DMS153 treated with DMSO at 0.1 percent for 48 hours (cell line): ENCODE results near the gene SRRM3.
"Not testable (repeated sequence)": the region's sequence is repeated elsewhere in the genome, so short reads cannot be mapped to it uniquely, and the experiment has no call there.

ENCODE experiments used
- DNase-seq: peaks from one replicate; lab custom pipeline; 2025; ENCODE audit not compliant: unreplicated experiment; lab: John Stamatoyannopoulos, UW

The SRRM3 gene

GRCh38 chr7:76261329-76261728, 59.6 kb downstream of the SRRM3 start:
- DNase-seq, result no peak

- DNase-seq, result no peak
Observed at GRCh38 chr7:76261931-76262330, 60.2 kb downstream of the SRRM3 start.

GRCh38 chr7:76262683-76263402, 61.1 kb downstream of the SRRM3 start:
- DNase-seq, result peak; percentile 25

- DNase-seq, result no peak
Observed at GRCh38 chr7:76265299-76265698, 63.6 kb downstream of the SRRM3 start.

- DNase-seq, result no peak
Observed at GRCh38 chr7:76267107-76267893, 65.6 kb downstream of the SRRM3 start.

- DNase-seq, result no peak
Observed at GRCh38 chr7:76267894-76268183, 66.1 kb downstream of the SRRM3 start.

GRCh38 chr7:76268376-76268775, 66.7 kb downstream of the SRRM3 start:
- DNase-seq, result no peak

GRCh38 chr7:76269895-76270294, 68.2 kb downstream of the SRRM3 start:
- DNase-seq, result no peak

- DNase-seq, result not testable (repeated sequence)
Observed at GRCh38 chr7:76271384-76271783, 69.7 kb downstream of the SRRM3 start.

GRCh38 chr7:76272142-76272541, 70.4 kb downstream of the SRRM3 start:
- no peak for DNase-seq

GRCh38 chr7:76272851-76273497, 71.3 kb downstream of the SRRM3 start:
- DNase-seq, result peak; percentile 17

GRCh38 chr7:76273503-76273902, 71.8 kb downstream of the SRRM3 start:
- DNase-seq, result no peak

GRCh38 chr7:76278540-76278939, 76.8 kb downstream of the SRRM3 start:
- no peak for DNase-seq

GRCh38 chr7:76280408-76280807, 78.7 kb downstream of the SRRM3 start:
- no peak for DNase-seq

GRCh38 chr7:76281006-76281705, 79.5 kb downstream of the SRRM3 start:
- no peak for DNase-seq

GRCh38 chr7:76281706-76282343, 80.1 kb downstream of the SRRM3 start:
- no peak for DNase-seq

- DNase-seq, result no peak
Observed at GRCh38 chr7:76282344-76283253, 80.9 kb downstream of the SRRM3 start.

GRCh38 chr7:76283254-76284159, 81.8 kb downstream of the SRRM3 start:
- DNase-seq, result no peak
